Suprapubic skin (tissue), 4 donors: ENCODE results near the gene PUS1. TPM values are rescaled to one million over a fixed set of nuclear protein-coding genes. Genes with fewer than 3 reads are reported as not detected.

Experiments
- DNase-seq, 2 donors: peaks; one replicate each; pipeline ENCODE4 v3.0.0-alpha.2; 2019; ENCODE audit warnings: low spot score in 2 of 2
- H3K27ac ChIP-seq: fragments of 200-600 bp; sonication (generic); one replicate; pipeline ENCODE4 v1.5.1; 2019
- H3K27me3 ChIP-seq: fragments of 200-600 bp; sonication (generic); one replicate; pipeline ENCODE4 v1.5.1; 2019
- H3K36me3 ChIP-seq: fragments of 200-600 bp; sonication (generic); one replicate; pipeline ENCODE4 v1.5.1; 2019
- H3K4me1 ChIP-seq: fragments of 200-600 bp; sonication (generic); one replicate; pipeline ENCODE4 v1.5.1; 2019
- H3K4me3 ChIP-seq: fragments of 200-600 bp; sonication (generic); one replicate; pipeline ENCODE4 v1.5.1; 2019; ENCODE audit warnings: mild to moderate bottlenecking
- H3K9me3 ChIP-seq: fragments of 200-600 bp; sonication (generic); one replicate; pipeline ENCODE4 v1.5.1; 2019
- CTCF ChIP-seq, 2 donors: fragments of 200-600 bp in 1 of 2; fragments of 450-650 bp in 1 of 2; sonication (generic) in 1 of 2; IDR thresholded peaks; one replicate each; pipeline ENCODE4 v1.5.1; 2016 to 2019; ENCODE audit warnings: antibody characterized with exemption in 2 of 2, mild to moderate bottlenecking in 1 of 2, moderate library complexity in 1 of 2
- EP300 ChIP-seq: sonication (generic); formaldehyde crosslinking; IDR thresholded peaks from one replicate; pipeline ENCODE4 v1.6.1; 2017; ENCODE audit warnings: antibody characterized with exemption
- POLR2A ChIP-seq, 2 donors: fragments of 450-650 bp; IDR thresholded peaks; one replicate each; pipeline ENCODE4 v1.6.1; 2017; ENCODE audit warnings: antibody characterized with exemption in 2 of 2, mild to moderate bottlenecking in 2 of 2, moderate library complexity in 2 of 2
- POLR2AphosphoS5 ChIP-seq, 3 donors: sonication (generic); formaldehyde crosslinking; IDR thresholded peaks; one replicate each; pipeline ENCODE4 v1.6.1; 2017; ENCODE audit warnings: antibody characterized with exemption in 3 of 3
- WGBS: methylation state at CpG from one replicate; pipeline ENCODE4 v1.1.5; 2018; 5-methylcytosine and 5-hydroxymethylcytosine counted together
- total RNA-seq, 4 donors: library from RNA; depleted of rRNA; stranded (reverse); fragments of >200 nt; gene quantifications; one replicate each; pipeline ENCODE4 v1.1.0, GENCODE V29; 2016

PUS1 gene
- total RNA-seq, 4 donors from 2014 or later = 16.3 to 24.4 (median 21.8) TPM

- Histone ChIP-seq H3K9me3 (no peaks in the 10 kb centered on the region), H3K27ac (no peak overlapping the region), H3K4me3 (no peak overlapping the region), H3K36me3 (peaks cover 9% of the 10 kb centered on the region), H3K4me1 (peaks cover 28% of the 10 kb centered on the region), H3K27me3 (no peaks in the 10 kb centered on the region)
- DNase-seq = peak in 1 of 2 donors; percentile 64
- WGBS = 77% methylated on average over 22 of the region's 26 CpGs
- TF ChIP-seq POLR2AphosphoS5 (IDR thresholded peaks at IDR 0.05) (no peak), POLR2A (IDR thresholded peaks at IDR 0.05) (no peak), EP300 (no peak), CTCF (IDR thresholded peaks at IDR 0.05) (no peak)
Observed at GRCh38 chr12:131892711-131893604, 36.1 kb upstream of the PUS1 start.

GRCh38 chr12:131893605-131894312, 35.3 kb upstream of the PUS1 start:
- Histone ChIP-seq H3K4me3 (peak overlapping the region; percentile 77), H3K36me3 (peaks cover 10% of the 10 kb centered on the region), H3K27me3 (no peaks in the 10 kb centered on the region), H3K9me3 (no peaks in the 10 kb centered on the region), H3K4me1 (peaks cover 30% of the 10 kb centered on the region), H3K27ac (peak overlapping the region; percentile 93)
- TF ChIP-seq POLR2A (IDR thresholded peaks at IDR 0.05) (no peak), EP300 (no peak), POLR2AphosphoS5 (IDR thresholded peaks at IDR 0.05) (no peak), CTCF (IDR thresholded peaks at IDR 0.05) (no peak)
- DNase-seq = no peak
- 27% methylated on average over 16 of the region's 19 CpGs for WGBS

- H3K9me3 ChIP-seq = no peaks in the 10 kb centered on the region
- H3K4me3 ChIP-seq = peak within 1 kb of the TSS; percentile 77
- H3K4me1 ChIP-seq = peaks cover 30% of the 10 kb centered on the region
- no peak for TF ChIP-seq EP300
- peak; percentile 18 to 77 for TF ChIP-seq POLR2A (IDR thresholded peaks at IDR 0.05)
- 0% methylated on average over 10 of the region's 64 CpGs for WGBS
- peaks cover 14% of the 10 kb centered on the region for H3K36me3 ChIP-seq
- peak within 1 kb of the TSS; percentile 93 for H3K27ac ChIP-seq
- no peaks in the 10 kb centered on the region for H3K27me3 ChIP-seq
- peak; percentile 96 for DNase-seq
Observed at GRCh38 chr12:131894313-131894860, 34.7 kb upstream of the PUS1 start, which contains the start of gene ULK1. Gene ULK1, plus strand, starts transcription at chr12:131894622. Its CDS starts 380 bp downstream, at chr12:131895002.

- peaks cover 38% of the 10 kb centered on the region for H3K4me1 ChIP-seq
- peak; percentile 75 to 81 for DNase-seq
- H3K4me3 ChIP-seq = peak overlapping the region; percentile 77
- WGBS = 2% methylated on average over 14 of the region's 54 CpGs
- H3K27ac ChIP-seq = peak overlapping the region; percentile 93
- H3K9me3 ChIP-seq = no peaks in the 10 kb centered on the region
- TF ChIP-seq POLR2A (IDR thresholded peaks at IDR 0.05) = no peak
- no peak for TF ChIP-seq POLR2AphosphoS5 (IDR thresholded peaks at IDR 0.05)
- no peak for TF ChIP-seq CTCF (IDR thresholded peaks at IDR 0.05)
- TF ChIP-seq EP300 = no peak
- no peaks in the 10 kb centered on the region for H3K27me3 ChIP-seq
- peaks cover 18% of the 10 kb centered on the region for H3K36me3 ChIP-seq
Observed at GRCh38 chr12:131894981-131895639, 34.0 kb upstream of the PUS1 start.

GRCh38 chr12:131895640-131896079, 33.4 kb upstream of the PUS1 start:
- H3K9me3 ChIP-seq = no peaks in the 10 kb centered on the region
- H3K4me3 ChIP-seq = peak overlapping the region; percentile 77
- peaks cover 43% of the 10 kb centered on the region for H3K4me1 ChIP-seq
- DNase-seq = no peak
- 0% methylated on average over 5 of the region's 12 CpGs for WGBS
- H3K36me3 ChIP-seq = peaks cover 18% of the 10 kb centered on the region
- TF ChIP-seq CTCF (IDR thresholded peaks at IDR 0.05) = no peak
- no peak for TF ChIP-seq POLR2AphosphoS5 (IDR thresholded peaks at IDR 0.05)
- no peak for TF ChIP-seq POLR2A (IDR thresholded peaks at IDR 0.05)
- TF ChIP-seq EP300 = no peak
- H3K27ac ChIP-seq = peak overlapping the region; percentile 93
- H3K27me3 ChIP-seq = no peaks in the 10 kb centered on the region
